Measurements from ENCODE around the gene ATP8B3. TPM values are rescaled to one million over a fixed set of nuclear protein-coding genes. Genes with fewer than 3 reads are reported as not detected.

The ATP8B3 gene
- total RNA-seq, 2 donors from 2014 or later = 0.51 to 0.74 TPM

- no peak for DNase-seq (ENCODE audit: low spot score)
- no peaks in the 10 kb centered on the region for H3K27me3 ChIP-seq
- H3K36me3 ChIP-seq = no peaks in the 10 kb centered on the region
- H3K27ac ChIP-seq = no peak overlapping the region
- no peak for TF ChIP-seq CTCF (IDR thresholded peaks at IDR 0.05)
- H3K9me3 ChIP-seq = no peaks in the 10 kb centered on the region
- no peak overlapping the region for H3K4me3 ChIP-seq
- peaks cover 0 to 61% of the 10 kb centered on the region in 2 donors for H3K4me1 ChIP-seq
Measured at GRCh38 chr19:1852581-1853128, 40.6 kb upstream of the ATP8B3 start.

- no peak overlapping the region for H3K4me3 ChIP-seq
Measured at GRCh38 chr19:1851654-1852580, 39.8 kb upstream of the ATP8B3 start.

GRCh38 chr19:1850809-1851653 is 39.0 kb upstream of the ATP8B3 start:
- Histone ChIP-seq H3K27ac (no peak overlapping the region), H3K4me1 (peaks cover 0 to 61% of the 10 kb centered on the region in 2 donors), H3K4me3 (no peak overlapping the region), H3K36me3 (no peaks in the 10 kb centered on the region), H3K27me3 (no peaks in the 10 kb centered on the region), H3K9me3 (no peaks in the 10 kb centered on the region)
- no peak for DNase-seq (ENCODE audit: low spot score)
- TF ChIP-seq CTCF (IDR thresholded peaks at IDR 0.05) = no peak

More at GRCh38 chr19:1851654-1852580, 39.8 kb upstream of the ATP8B3 start:
- H3K4me1 ChIP-seq = peaks cover 0 to 61% of the 10 kb centered on the region in 2 donors
- H3K27me3 ChIP-seq = no peaks in the 10 kb centered on the region
- TF ChIP-seq CTCF (IDR thresholded peaks at IDR 0.05) = no peak
- H3K36me3 ChIP-seq = no peaks in the 10 kb centered on the region
- no peak for DNase-seq (ENCODE audit: low spot score)
- no peaks in the 10 kb centered on the region for H3K9me3 ChIP-seq
- no peak overlapping the region for H3K27ac ChIP-seq

DNA sequence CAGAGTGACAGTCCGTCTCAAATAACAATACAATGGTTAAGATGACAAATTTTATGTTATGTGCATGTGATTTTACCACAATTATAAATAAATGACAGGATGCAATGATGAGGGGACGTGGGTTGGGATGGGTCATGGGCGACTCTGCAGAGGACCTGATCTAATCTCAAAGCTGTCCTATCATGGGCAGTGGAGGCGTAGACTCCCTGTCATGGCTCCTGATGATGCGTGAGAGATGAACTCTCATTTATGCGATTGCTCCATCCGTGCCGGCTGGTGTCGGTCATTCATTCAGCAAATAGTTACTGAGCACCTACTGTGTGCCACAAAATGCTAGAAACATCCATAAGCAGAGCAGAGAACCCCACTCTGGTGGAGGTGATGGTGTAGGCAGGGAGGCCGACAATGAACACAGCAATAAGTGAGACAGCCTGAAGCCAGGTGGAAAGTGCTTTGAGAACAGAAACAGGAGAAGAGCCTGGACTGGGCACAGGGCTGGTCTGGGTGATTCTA is 37.9 kb upstream of the ATP8B3 start:
- no peak for TF ChIP-seq CTCF (IDR thresholded peaks at IDR 0.05)
- H3K4me1 ChIP-seq = peaks cover 0 to 61% of the 10 kb centered on the region in 2 donors

GRCh38 chr19:1849132-1849474 is 37.0 kb upstream of the ATP8B3 start:
- DNase-seq (ENCODE audit: low spot score) = no peak
- Histone ChIP-seq H3K4me3 (no peak overlapping the region), H3K27ac (no peak overlapping the region), H3K36me3 (no peaks in the 10 kb centered on the region), H3K4me1 (peaks cover 0 to 61% of the 10 kb centered on the region in 2 donors), H3K9me3 (no peaks in the 10 kb centered on the region), H3K27me3 (no peaks in the 10 kb centered on the region)
- no peak for TF ChIP-seq CTCF (IDR thresholded peaks at IDR 0.05)

More for the DNA sequence above, 37.9 kb upstream of the ATP8B3 start:
- no peak for DNase-seq (ENCODE audit: low spot score)
- no peak overlapping the region for H3K4me3 ChIP-seq
- no peak overlapping the region for H3K27ac ChIP-seq
- H3K36me3 ChIP-seq = no peaks in the 10 kb centered on the region
- no peaks in the 10 kb centered on the region for H3K9me3 ChIP-seq
- H3K27me3 ChIP-seq = no peaks in the 10 kb centered on the region
